ENCODE data around the gene CACNB1. TPM values are rescaled to one million over a fixed set of nuclear protein-coding genes. Genes with fewer than 3 reads are reported as not detected.

The CACNB1 gene
- total RNA-seq, 1 donor from 2014 or later = 25.5 TPM

GRCh38 chr17:39243155-39243554, 45.7 kb upstream of the CACNB1 start:
- Mint-ChIP-seq H3K4me3 (ENCODE audit: unreplicated experiment) (no peak overlapping the region), H3K4me1 (ENCODE audit: low read depth) (peaks cover 18% of the 10 kb centered on the region), H3K27me3 (ENCODE audit: low read depth) (peaks cover 3% of the 10 kb centered on the region), H3K36me3 (ENCODE audit: low read depth) (no peaks in the 10 kb centered on the region), H3K27ac (ENCODE audit: unreplicated experiment) (no peak overlapping the region), H3K9me3 (ENCODE audit: low read depth) (no peaks in the 10 kb centered on the region)
- TF ChIP-seq CTCF (IDR thresholded peaks at IDR 0.05) = no peak
- DNase-seq (ENCODE audit: low spot score) = no peak

- Mint-ChIP-seq H3K4me3 (ENCODE audit: unreplicated experiment) (no peak overlapping the region), H3K9me3 (ENCODE audit: low read depth) (no peaks in the 10 kb centered on the region), H3K27me3 (ENCODE audit: low read depth) (peaks cover 3% of the 10 kb centered on the region), H3K4me1 (ENCODE audit: low read depth) (peaks cover 22% of the 10 kb centered on the region), H3K36me3 (ENCODE audit: low read depth) (no peaks in the 10 kb centered on the region), H3K27ac (ENCODE audit: unreplicated experiment) (no peak overlapping the region)
- no peak for DNase-seq (ENCODE audit: low spot score)
- TF ChIP-seq CTCF (IDR thresholded peaks at IDR 0.05) = no peak
Observed at GRCh38 chr17:39240631-39241030, 43.2 kb upstream of the CACNB1 start.

GRCh38 chr17:39239640-39240314, 42.3 kb upstream of the CACNB1 start:
- Mint-ChIP-seq H3K27me3 (ENCODE audit: low read depth) (peaks cover 5% of the 10 kb centered on the region), H3K4me1 (ENCODE audit: low read depth) (peaks cover 25% of the 10 kb centered on the region), H3K9me3 (ENCODE audit: low read depth) (no peaks in the 10 kb centered on the region), H3K4me3 (ENCODE audit: unreplicated experiment) (no peak overlapping the region), H3K36me3 (ENCODE audit: low read depth) (no peaks in the 10 kb centered on the region), H3K27ac (ENCODE audit: unreplicated experiment) (no peak overlapping the region)
- no peak for DNase-seq (ENCODE audit: low spot score)
- TF ChIP-seq CTCF (IDR thresholded peaks at IDR 0.05) = peak; percentile 78

- Mint-ChIP-seq H3K27me3 (ENCODE audit: low read depth) (peaks cover 5% of the 10 kb centered on the region), H3K9me3 (ENCODE audit: low read depth) (no peaks in the 10 kb centered on the region), H3K27ac (ENCODE audit: unreplicated experiment) (no peak overlapping the region), H3K36me3 (ENCODE audit: low read depth) (no peaks in the 10 kb centered on the region), H3K4me1 (ENCODE audit: low read depth) (peaks cover 14% of the 10 kb centered on the region), H3K4me3 (ENCODE audit: unreplicated experiment) (no peak overlapping the region)
- TF ChIP-seq CTCF (IDR thresholded peaks at IDR 0.05) = no peak
- DNase-seq (ENCODE audit: low spot score) = no peak
Observed at GRCh38 chr17:39238311-39238972, 41.0 kb upstream of the CACNB1 start.

GRCh38 chr17:39237586-39237985, 40.1 kb upstream of the CACNB1 start:
- Mint-ChIP-seq H3K36me3 (ENCODE audit: low read depth) (no peaks in the 10 kb centered on the region), H3K4me1 (ENCODE audit: low read depth) (peaks cover 14% of the 10 kb centered on the region), H3K9me3 (ENCODE audit: low read depth) (no peaks in the 10 kb centered on the region), H3K27ac (ENCODE audit: unreplicated experiment) (no peak overlapping the region), H3K27me3 (ENCODE audit: low read depth) (peaks cover 5% of the 10 kb centered on the region), H3K4me3 (ENCODE audit: unreplicated experiment) (no peak overlapping the region)
- no peak for DNase-seq (ENCODE audit: low spot score)
- no peak for TF ChIP-seq CTCF (IDR thresholded peaks at IDR 0.05)

Data from chondrocyte (in vitro differentiated cells).